ENCODE measurements around the gene MVK.

DNA sequence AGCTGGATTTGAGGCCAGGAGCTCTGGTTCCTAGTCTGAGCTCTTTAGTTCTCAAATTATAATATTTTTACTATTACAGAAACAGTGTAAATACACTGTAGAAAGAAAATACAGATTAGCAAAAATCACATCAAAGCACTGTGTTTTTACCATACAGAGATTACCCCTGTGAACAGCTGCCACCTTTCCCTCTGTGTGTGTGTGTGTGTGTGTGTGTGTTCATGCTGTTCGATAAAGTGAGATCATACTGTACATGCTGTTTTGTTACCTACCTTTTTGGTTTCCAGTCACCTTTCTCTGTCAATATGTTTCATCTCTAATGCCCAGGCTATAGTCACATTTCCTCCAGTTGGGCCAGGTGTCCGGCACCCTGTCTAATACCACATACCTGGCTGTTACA lies 26.9 kb downstream of the MVK start:
- TF ChIP-seq POLR2AphosphoS5 (IDR thresholded peaks at IDR 0.05) = no peak
- TF ChIP-seq, protein P1, sequence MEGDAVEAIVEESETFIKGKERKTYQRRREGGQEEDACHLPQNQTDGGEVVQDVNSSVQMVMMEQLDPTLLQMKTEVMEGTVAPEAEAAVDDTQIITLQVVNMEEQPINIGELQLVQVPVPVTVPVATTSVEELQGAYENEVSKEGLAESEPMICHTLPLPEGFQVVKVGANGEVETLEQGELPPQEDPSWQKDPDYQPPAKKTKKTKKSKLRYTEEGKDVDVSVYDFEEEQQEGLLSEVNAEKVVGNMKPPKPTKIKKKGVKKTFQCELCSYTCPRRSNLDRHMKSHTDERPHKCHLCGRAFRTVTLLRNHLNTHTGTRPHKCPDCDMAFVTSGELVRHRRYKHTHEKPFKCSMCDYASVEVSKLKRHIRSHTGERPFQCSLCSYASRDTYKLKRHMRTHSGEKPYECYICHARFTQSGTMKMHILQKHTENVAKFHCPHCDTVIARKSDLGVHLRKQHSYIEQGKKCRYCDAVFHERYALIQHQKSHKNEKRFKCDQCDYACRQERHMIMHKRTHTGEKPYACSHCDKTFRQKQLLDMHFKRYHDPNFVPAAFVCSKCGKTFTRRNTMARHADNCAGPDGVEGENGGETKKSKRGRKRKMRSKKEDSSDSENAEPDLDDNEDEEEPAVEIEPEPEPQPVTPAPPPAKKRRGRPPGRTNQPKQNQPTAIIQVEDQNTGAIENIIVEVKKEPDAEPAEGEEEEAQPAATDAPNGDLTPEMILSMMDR (IDR thresholded peaks at IDR 0.05) = no peak

Measured in stomach (tissue), 4 donors.